ENCODE measurements around the gene ELMO1. TPM values are rescaled to one million over a fixed set of nuclear protein-coding genes. Genes with fewer than 3 reads are reported as not detected.

Gene ELMO1
- total and polyA plus RNA-seq, 2 experiments from 2014 or later = 6.5 to 24.9 TPM

- Histone ChIP-seq H2AFZ (no peak overlapping the region), H3K9me2 (ENCODE audit: insufficient read depth) (0 out of 2 replicates have a peak, but pooled peaks cover 3% of the 10 kb centered on the region), H3F3A (replicated peaks; ENCODE audit: low read depth) (no peaks in the 10 kb centered on the region), H3K4me2 (no peak overlapping the region), H3K36me3 (ENCODE audit: insufficient read depth) (no peaks in the 10 kb centered on the region), H3K79me2 (replicated peaks; ENCODE audit: insufficient read depth) (no peaks in the 10 kb centered on the region), H4K20me1 (replicated peaks; ENCODE audit: insufficient read depth) (no peaks in the 10 kb centered on the region), H3K4me1 (ENCODE audit: insufficient read depth) (no peaks in the 10 kb centered on the region), H3K27ac (ENCODE audit: low read depth) (no peak overlapping the region), H3K27me3 (ENCODE audit: insufficient read depth) (no peaks in the 10 kb centered on the region), H3K4me3 (no peak overlapping the region)
- H3K27me3 Mint-ChIP-seq (ENCODE audit: insufficient read depth, low read depth, poor library complexity) = peaks cover 2% of the 10 kb centered on the region
- TF ChIP-seq CTCF (conservative IDR thresholded peaks at IDR 0.05; ENCODE audit: low read depth in 2 of 2) = no peak
- H3K4me3 Mint-ChIP-seq = no peak overlapping the region
- no peak for ATAC-seq
- H3K27ac Mint-ChIP-seq = no peak overlapping the region
- no peak for DNase-seq (ENCODE audit: low spot score)
- peaks cover 8% of the 10 kb centered on the region for H3K36me3 Mint-ChIP-seq (ENCODE audit: low read depth)
- peaks cover 4% of the 10 kb centered on the region; the same call in 2 of the 3 replicates for H3K9me3 Mint-ChIP-seq
- H3K4me1 Mint-ChIP-seq = peaks cover 4% of the 10 kb centered on the region
Measured at GRCh38 chr7:37327288-37327687, 121.4 kb downstream of the ELMO1 start.

DNA sequence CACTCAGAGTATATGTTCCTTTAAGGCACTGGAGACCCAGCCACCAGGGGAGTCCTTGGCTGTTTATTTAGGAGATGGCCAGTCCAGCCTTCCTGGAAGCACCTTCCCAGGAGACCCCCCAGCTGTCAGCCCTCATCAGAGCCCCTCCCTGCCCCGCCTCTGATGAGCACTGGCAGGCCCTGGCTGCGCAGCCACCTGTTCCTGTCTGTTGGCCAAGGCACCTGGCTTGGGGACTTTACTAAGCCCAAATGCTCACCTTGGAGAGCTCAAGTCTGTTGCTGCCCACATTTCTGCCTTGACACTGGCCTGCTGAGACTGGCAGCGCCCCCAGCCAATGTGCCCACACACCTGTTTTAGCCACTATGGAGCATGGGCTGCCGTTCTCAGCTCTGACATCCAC is 124.7 kb downstream of the ELMO1 start:
- H3K4me1 Mint-ChIP-seq = peaks cover 4% of the 10 kb centered on the region
- H4K20me1 ChIP-seq (replicated peaks; ENCODE audit: insufficient read depth) = no peaks in the 10 kb centered on the region
- H3K4me3 Mint-ChIP-seq = no peak overlapping the region
- H3K36me3 Mint-ChIP-seq (ENCODE audit: low read depth) = peaks cover 4% of the 10 kb centered on the region; the same call in 1 of the 3 replicates
- no peak overlapping the region for H3K4me2 ChIP-seq
- DNase-seq (ENCODE audit: low spot score) (no peak), ATAC-seq (no peak)
- H3K27ac ChIP-seq (ENCODE audit: low read depth) = no peak overlapping the region
- no peak overlapping the region for H3K4me3 ChIP-seq
- no peaks in the 10 kb centered on the region for H3K4me1 ChIP-seq (ENCODE audit: insufficient read depth)
- no peak for TF ChIP-seq STAT1 (IDR thresholded peaks at IDR 0.05; ENCODE audit: unreplicated experiment)
- TF ChIP-seq EZH2 (IDR thresholded peaks at IDR 0.05; ENCODE audit: low read depth, unreplicated experiment) = no peak
- TF ChIP-seq CREB1 (CRISPR knock-in tag; IDR thresholded peaks at IDR 0.05; ENCODE audit: low read depth) = no peak
- TF ChIP-seq CTCF (conservative IDR thresholded peaks at IDR 0.05; ENCODE audit: low read depth in 2 of 2) = no peak
- no peak for TF ChIP-seq ZNF331 (CRISPR knock-in tag; IDR thresholded peaks at IDR 0.05; ENCODE audit: low read depth)
- no peak for TF ChIP-seq EZH2phosphoT487 (IDR thresholded peaks at IDR 0.05; ENCODE audit: unreplicated experiment)
- TF ChIP-seq ETS1 (IDR thresholded peaks at IDR 0.05) = no peak
- TF ChIP-seq NANOG (IDR thresholded peaks at IDR 0.05; ENCODE audit: borderline replicate concordance) = no peak
- TF ChIP-seq ZNF114 (CRISPR knock-in tag; IDR thresholded peaks at IDR 0.05) = no peak
- H2AFZ ChIP-seq = no peak overlapping the region
- no peaks in the 10 kb centered on the region for H3K27me3 ChIP-seq (ENCODE audit: insufficient read depth)
- H3K9me3 Mint-ChIP-seq = no peaks in the 10 kb centered on the region
- H3F3A ChIP-seq (replicated peaks; ENCODE audit: low read depth) = no peaks in the 10 kb centered on the region
- peaks cover 11% of the 10 kb centered on the region for H3K9me2 ChIP-seq (ENCODE audit: insufficient read depth)
- H3K36me3 ChIP-seq (ENCODE audit: insufficient read depth) = no peaks in the 10 kb centered on the region
- H3K27ac Mint-ChIP-seq = no peak overlapping the region
- H3K27me3 Mint-ChIP-seq (ENCODE audit: insufficient read depth, low read depth, poor library complexity) = peaks cover 2% of the 10 kb centered on the region
- H3K79me2 ChIP-seq (replicated peaks; ENCODE audit: insufficient read depth) = no peaks in the 10 kb centered on the region

Measured in GM23338 (cell line).